Transverse colon (tissue), 4 donors: Measurements from ENCODE around the gene DESI2. TPM values are rescaled to one million over a fixed set of nuclear protein-coding genes. Genes with fewer than 3 reads are reported as not detected.

Source experiments
- DNase-seq: peaks from one replicate; pipeline ENCODE4 v3.0.0-alpha.2; 2019
- H3K27ac ChIP-seq, 4 donors: fragments of 200-600 bp; sonication (generic); 2 replicates each; pipeline ENCODE4 v1.5.1; 2016 to 2018; ENCODE audit warnings: inconsistent platforms in 4 of 4
- H3K27me3 ChIP-seq: fragments of 200-600 bp; sonication (generic); 2 replicates; pipeline ENCODE4 v1.5.1; 2017; ENCODE audit warnings: inconsistent platforms
- H3K36me3 ChIP-seq, 4 donors: fragments of 200-600 bp; sonication (generic); 2 replicates each; pipeline ENCODE4 v1.5.1; 2017 to 2019; ENCODE audit warnings: inconsistent platforms in 4 of 4
- H3K4me1 ChIP-seq, 4 donors: fragments of 200-600 bp; sonication (generic); 2 replicates each; pipeline ENCODE4 v1.5.1; 2017 to 2020; ENCODE audit warnings: inconsistent platforms in 4 of 4
- H3K4me3 ChIP-seq, 4 donors: fragments of 200-600 bp; sonication (generic); 1 replicate in 1 of 4; 2 replicates in 3 of 4; pipeline versions ENCODE4 v1.5.1 to v1.6.1; 2017 to 2019; ENCODE audit warnings: inconsistent platforms in 4 of 4
- H3K9me3 ChIP-seq, 2 donors: fragments of 200-600 bp; sonication (generic); 2 replicates each; pipeline ENCODE4 v1.5.1; 2017 to 2019; ENCODE audit warnings: inconsistent platforms in 2 of 2
- EP300 ChIP-seq: sonication (generic); formaldehyde crosslinking; IDR thresholded peaks from one replicate; pipeline ENCODE4 v1.6.1; 2017; ENCODE audit warnings: antibody characterized with exemption, low read depth
- POLR2A ChIP-seq: fragments of 450-650 bp; IDR thresholded peaks from one replicate; pipeline ENCODE4 v1.6.1; 2016; ENCODE audit warnings: antibody characterized with exemption, mild to moderate bottlenecking, moderate library complexity
- POLR2AphosphoS5 ChIP-seq, 3 donors: sonication (generic); formaldehyde crosslinking; IDR thresholded peaks; one replicate each; pipeline ENCODE4 v1.6.1; 2016; ENCODE audit warnings: antibody characterized with exemption in 3 of 3
- WGBS, 2 donors: methylation state at CpG; one replicate each; pipeline ENCODE4 v1.1.5; 2018; ENCODE audit warnings: low coverage in 1 of 2; 5-methylcytosine and 5-hydroxymethylcytosine counted together
- in situ Hi-C, 4 donors: fragments of 200-750 bp; cut with MboI; loops; one replicate each; pipeline versions ENCODE4 v1.15.0 to v1.15.1; 2017; ENCODE audit warnings: low sequenced_read_pairs in 3 of 4, low pct_ligation_motif_present in 1 of 4, low pct_unique_long_range_greater_than_20kb in 1 of 4
- intact Hi-C: fragments of 100-400 bp; cut with DNase I; formaldehyde crosslinking; loops from one replicate; pipeline ENCODE4 v1.15.1; 2023; ENCODE audit warnings: low total_unique reads
- total RNA-seq, 4 donors: library from RNA; depleted of rRNA; stranded (reverse); fragments of >200 nt; gene quantifications; one replicate each; pipeline ENCODE4 v1.1.0, GENCODE V29; 2016
- TF ChIP-seq, protein P1 (sequence below), 5 experiments: fragments of 200-600 bp in 3 of 5; fragments of 450-650 bp in 2 of 5; sonication (generic) in 3 of 5; IDR thresholded peaks; 1 replicate in 2 of 5; 2 replicates in 3 of 5; pipeline ENCODE4 v1.5.1; 2016 to 2017; ENCODE audit warnings: antibody characterized with exemption in 5 of 5, inconsistent platforms in 3 of 5, mild to moderate bottlenecking in 2 of 5, moderate library complexity in 1 of 5

Gene DESI2
- total RNA-seq, 4 donors from 2014 or later, result 18.3 to 41.6 (median 30.6) TPM

DNA sequence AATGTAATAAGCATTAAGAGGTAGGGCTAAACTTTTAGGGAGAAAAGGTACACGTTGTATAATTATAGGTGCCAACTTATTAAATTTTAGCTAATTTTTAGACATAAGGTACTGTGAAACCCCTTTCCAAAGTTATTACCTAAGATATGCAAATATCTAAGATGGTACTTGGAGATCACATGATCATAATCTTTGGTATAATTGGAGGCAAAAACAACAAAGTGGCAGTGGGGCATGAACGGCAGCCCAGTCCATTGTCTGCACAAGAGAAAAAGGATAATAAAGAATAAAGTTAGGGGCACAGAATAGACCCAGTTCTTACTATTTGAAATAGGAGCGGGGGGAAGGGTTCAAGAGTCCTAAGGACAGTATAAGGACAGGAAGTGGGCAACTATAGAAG lies 51.2 kb downstream of the DESI2 start:
- intact Hi-C loops, result no loop called here
- Histone ChIP-seq H3K9me3 (no peaks in the 10 kb centered on the region), H3K36me3 (peaks cover 0 to 15% (median 7%) of the 10 kb centered on the region in 4 donors), H3K27me3 (no peaks in the 10 kb centered on the region), H3K4me3 (no peak overlapping the region), H3K27ac (no peak overlapping the region), H3K4me1 (peaks cover 0 to 3% (median 0%) of the 10 kb centered on the region in 4 donors)
- DNase-seq, result no peak
- 76 to 100% methylated on average over 1 to 3 of the region's 3 CpGs for WGBS, 2 donors
- no peak for TF ChIP-seq POLR2A
- TF ChIP-seq POLR2AphosphoS5 (IDR thresholded peaks at IDR 0.05), result no peak
- TF ChIP-seq, protein P1, sequence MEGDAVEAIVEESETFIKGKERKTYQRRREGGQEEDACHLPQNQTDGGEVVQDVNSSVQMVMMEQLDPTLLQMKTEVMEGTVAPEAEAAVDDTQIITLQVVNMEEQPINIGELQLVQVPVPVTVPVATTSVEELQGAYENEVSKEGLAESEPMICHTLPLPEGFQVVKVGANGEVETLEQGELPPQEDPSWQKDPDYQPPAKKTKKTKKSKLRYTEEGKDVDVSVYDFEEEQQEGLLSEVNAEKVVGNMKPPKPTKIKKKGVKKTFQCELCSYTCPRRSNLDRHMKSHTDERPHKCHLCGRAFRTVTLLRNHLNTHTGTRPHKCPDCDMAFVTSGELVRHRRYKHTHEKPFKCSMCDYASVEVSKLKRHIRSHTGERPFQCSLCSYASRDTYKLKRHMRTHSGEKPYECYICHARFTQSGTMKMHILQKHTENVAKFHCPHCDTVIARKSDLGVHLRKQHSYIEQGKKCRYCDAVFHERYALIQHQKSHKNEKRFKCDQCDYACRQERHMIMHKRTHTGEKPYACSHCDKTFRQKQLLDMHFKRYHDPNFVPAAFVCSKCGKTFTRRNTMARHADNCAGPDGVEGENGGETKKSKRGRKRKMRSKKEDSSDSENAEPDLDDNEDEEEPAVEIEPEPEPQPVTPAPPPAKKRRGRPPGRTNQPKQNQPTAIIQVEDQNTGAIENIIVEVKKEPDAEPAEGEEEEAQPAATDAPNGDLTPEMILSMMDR (IDR thresholded peaks at IDR 0.05), result no peak
- TF ChIP-seq EP300, result no peak
- in situ Hi-C loops, result no loop called here

DNA sequence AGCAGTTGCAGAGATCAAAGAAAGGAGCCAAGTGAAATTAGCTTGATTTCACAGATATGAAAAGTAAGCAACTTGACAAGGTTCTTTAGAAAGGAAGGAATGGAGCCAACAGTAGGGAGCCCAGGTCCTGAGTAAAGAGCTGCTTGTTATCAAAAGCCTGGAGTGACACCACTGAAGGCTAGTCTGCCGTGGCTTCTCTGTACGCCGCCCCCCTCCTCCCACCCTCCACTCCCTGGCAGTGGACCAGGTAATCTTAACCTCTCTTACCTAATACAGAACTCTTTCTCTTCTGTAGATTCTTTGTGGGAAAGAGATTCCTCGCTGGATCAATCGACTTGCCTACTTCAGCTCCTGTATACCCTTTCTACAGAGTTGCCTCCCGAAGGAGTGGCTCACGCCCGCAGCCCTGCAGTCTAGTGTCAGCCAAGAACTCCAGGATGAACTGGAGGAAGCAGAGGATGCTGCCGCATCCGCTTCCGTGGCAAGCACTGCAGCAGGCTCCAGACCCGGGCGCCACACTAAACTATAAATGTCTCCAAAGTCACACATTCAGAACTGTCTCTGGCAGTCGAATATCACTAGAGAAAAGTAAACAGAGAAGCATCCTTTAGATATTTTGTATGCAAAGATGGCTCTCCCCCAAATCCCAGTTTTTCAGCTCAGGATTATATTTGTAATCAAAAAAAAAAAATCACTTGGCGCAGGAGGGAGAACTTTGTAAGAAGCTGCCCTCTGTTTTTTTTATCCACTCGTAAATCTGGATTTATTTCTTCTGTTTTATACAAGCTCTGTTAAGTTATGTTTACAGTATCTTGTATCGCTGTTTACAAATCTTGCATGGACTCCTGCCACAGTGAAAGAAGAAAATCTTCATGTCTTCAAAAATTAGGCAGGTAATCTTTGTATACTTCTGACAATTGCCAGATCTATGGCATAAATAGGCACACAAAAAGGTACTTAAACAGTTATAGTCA lies 52.6 kb downstream of the DESI2 start:
- DNase-seq, result no peak

DNA sequence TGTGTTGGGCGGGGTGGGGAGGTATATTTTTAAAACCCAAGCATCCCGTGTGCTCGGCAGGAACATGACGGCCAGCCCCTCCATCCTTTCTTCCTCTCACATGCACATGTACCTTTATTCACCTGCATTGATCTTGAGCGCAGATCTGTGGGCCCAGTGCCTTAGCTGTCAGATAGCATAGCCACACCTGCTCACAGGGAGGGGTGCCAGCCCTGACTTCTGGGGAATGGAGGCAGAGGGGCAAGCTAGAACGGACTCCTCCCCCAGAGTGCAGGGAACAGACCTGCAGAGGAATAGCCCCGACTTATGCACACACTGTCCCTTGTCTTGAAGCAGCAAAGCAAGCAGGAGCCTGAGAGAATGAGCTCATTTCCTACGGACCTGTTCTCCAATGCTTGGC lies 56.1 kb downstream of the DESI2 start:
- no peak for DNase-seq
- in situ Hi-C loops, result no loop called here
- Histone ChIP-seq H3K4me3 (no peak overlapping the region), H3K4me1 (peaks cover 0 to 4% (median 3%) of the 10 kb centered on the region in 4 donors), H3K9me3 (no peaks in the 10 kb centered on the region), H3K36me3 (peaks cover 0 to 7% (median 1%) of the 10 kb centered on the region in 4 donors), H3K27ac (peak overlapping the region in 2 of 4 donors; percentile 18 to 58), H3K27me3 (no peaks in the 10 kb centered on the region)
- WGBS, 2 donors, result 75 to 90% methylated on average over 2 to 8 of the region's 8 CpGs
- TF ChIP-seq, protein P1 (IDR thresholded peaks at IDR 0.05), result no peak
- TF ChIP-seq POLR2A, result no peak
- no peak for TF ChIP-seq EP300
- TF ChIP-seq POLR2AphosphoS5 (IDR thresholded peaks at IDR 0.05), result no peak
- intact Hi-C loops, result no loop called here

More for the DNA sequence above, 52.6 kb downstream of the DESI2 start:
- Histone ChIP-seq H3K9me3 (no peaks in the 10 kb centered on the region), H3K27me3 (no peaks in the 10 kb centered on the region), H3K36me3 (peaks cover 0 to 9% (median 4%) of the 10 kb centered on the region in 4 donors), H3K4me3 (no peak overlapping the region), H3K4me1 (peaks cover 0 to 4% (median 3%) of the 10 kb centered on the region in 4 donors), H3K27ac (peak overlapping the region in 1 of 4 donors; percentile 8)
- TF ChIP-seq POLR2A (no peak), EP300 (no peak), POLR2AphosphoS5 (IDR thresholded peaks at IDR 0.05) (no peak)
- TF ChIP-seq, protein P1 (IDR thresholded peaks at IDR 0.05), result no peak
- intact Hi-C loops (no loop called here), in situ Hi-C loops (no loop called here)
- 68 to 74% methylated on average over 13 to 17 of the region's 17 CpGs for WGBS, 2 donors
